Measurements from ENCODE around the gene TIGAR.

TIGAR gene

GRCh38 chr12:4320853-4321701, at the start of gene TIGAR:
Gene TIGAR (plus strand): TSS chr12:4321213. CDS start chr12:4321272, 59 bp downstream.
- DNase-seq: peak; percentile 90

- peak; percentile 88 for DNase-seq
Measured at GRCh38 chr12:4271717-4272423, 49.1 kb upstream of the TIGAR start.

- peak; percentile 61 for DNase-seq
Measured at GRCh38 chr12:4272424-4273272, 48.4 kb upstream of the TIGAR start.

GRCh38 chr12:4273273-4273651, 47.8 kb upstream of the TIGAR start:
- no peak for DNase-seq

GRCh38 chr12:4273652-4274395, 47.2 kb upstream of the TIGAR start, which contains the start of gene CCND2:
Gene CCND2 (plus strand): TSS chr12:4273762. CDS start chr12:4274041, 279 bp downstream.
- DNase-seq: peak; percentile 61

GRCh38 chr12:4274396-4275015, 46.5 kb upstream of the TIGAR start:
- DNase-seq: peak; percentile 20

- no peak for DNase-seq
Measured at GRCh38 chr12:4275016-4275869, 45.8 kb upstream of the TIGAR start.

GRCh38 chr12:4275870-4276301, 45.1 kb upstream of the TIGAR start:
- no peak for DNase-seq

GRCh38 chr12:4276524-4277204, 44.3 kb upstream of the TIGAR start:
- DNase-seq: peak; percentile 74

GRCh38 chr12:4277205-4277543, 43.8 kb upstream of the TIGAR start:
- DNase-seq: no peak

GRCh38 chr12:4277857-4278256, 43.2 kb upstream of the TIGAR start:
- no peak for DNase-seq

GRCh38 chr12:4278329-4279197, 42.5 kb upstream of the TIGAR start:
- DNase-seq: no peak

GRCh38 chr12:4279198-4279690, 41.8 kb upstream of the TIGAR start:
- DNase-seq: no peak

GRCh38 chr12:4280351-4281163, 40.5 kb upstream of the TIGAR start:
- DNase-seq: no peak

GRCh38 chr12:4281173-4281654, 39.8 kb upstream of the TIGAR start:
- no peak for DNase-seq

GRCh38 chr12:4282103-4282891, 38.7 kb upstream of the TIGAR start:
- DNase-seq: no peak

- no peak for DNase-seq
Measured at GRCh38 chr12:4282892-4283511, 38.0 kb upstream of the TIGAR start.
